HepG2 (cell line): ENCODE data around the gene NSF. TPM values are rescaled to one million over a fixed set of nuclear protein-coding genes. Genes with fewer than 3 reads are reported as not detected.

Experiments used
- DNMT1 ChIP-seq: sonication (generic); formaldehyde crosslinking; IDR thresholded peaks from 2 replicates; pipeline ENCODE4 v1.5.1; 2020; ENCODE audit warnings: mild to moderate bottlenecking, missing genetic modification reagents
- ETV5 ChIP-seq: IDR thresholded peaks from 2 replicates; pipeline ENCODE4 v1.6.1; 2018; ENCODE audit warnings: missing biosample characterization, missing genetic modification reagents, inconsistent platforms, borderline replicate concordance
- FIP1L1 ChIP-seq: fragments of 200-400 bp; formaldehyde crosslinking; IDR thresholded peaks from 2 replicates; pipeline ENCODE4 v1.6.1; 2018; ENCODE audit warnings: low read depth, mild to moderate bottlenecking, low read length, moderate library complexity, borderline replicate concordance; ENCODE audit not compliant: insufficient read depth
- GATAD1 ChIP-seq: IDR thresholded peaks from 2 replicates; pipeline ENCODE4 v1.6.1; 2016; ENCODE audit warnings: missing genetic modification reagents, missing compliant biosample characterization
- GFI1 ChIP-seq: sonication (generic); formaldehyde crosslinking; IDR thresholded peaks from 2 replicates; pipeline ENCODE4 v1.5.0; 2020; ENCODE audit warnings: missing genetic modification reagents, mild to moderate bottlenecking, borderline replicate concordance
- HNF4G ChIP-seq, 2 experiments: sonication (generic) in 1 of 2; formaldehyde crosslinking in 1 of 2; IDR thresholded peaks; 2 replicates each; pipeline versions ENCODE4 v1.4.0 to v1.6.1; 2011 to 2020; ENCODE audit warnings: borderline replicate concordance in 2 of 2, low read depth in 2 of 2, mild to moderate bottlenecking in 2 of 2, low read length in 1 of 2, missing genetic modification reagents in 1 of 2, moderate library complexity in 1 of 2
- KDM5A ChIP-seq: fragments of 200-600 bp; sonication (generic); IDR thresholded peaks from 2 replicates; pipeline ENCODE4 v1.7.0; 2018; ENCODE audit warnings: antibody characterized with exemption, mild to moderate bottlenecking, low read length, borderline replicate concordance
- NFATC3 ChIP-seq: sonication (generic); formaldehyde crosslinking; IDR thresholded peaks from 2 replicates; pipeline ENCODE4 v1.5.1; 2020; ENCODE audit warnings: mild to moderate bottlenecking, missing genetic modification reagents
- RBFOX2 ChIP-seq: fragments of 200-400 bp; formaldehyde crosslinking; IDR thresholded peaks from 2 replicates; pipeline ENCODE4 v1.6.1; 2017; ENCODE audit warnings: low read depth, mild to moderate bottlenecking, low read length
- SMAD9 ChIP-seq: sonication (generic); formaldehyde crosslinking; IDR thresholded peaks from 2 replicates; pipeline ENCODE4 v1.5.1; 2020; ENCODE audit warnings: mild to moderate bottlenecking, missing genetic modification reagents
- SP140L ChIP-seq: sonication (generic); formaldehyde crosslinking; IDR thresholded peaks from 2 replicates; pipeline ENCODE4 v1.4.0; 2020; ENCODE audit warnings: missing genetic modification reagents, borderline replicate concordance
- THYN1 ChIP-seq: sonication (generic); formaldehyde crosslinking; IDR thresholded peaks from 2 replicates; pipeline ENCODE4 v1.8.1; 2023; ENCODE audit warnings: low read depth, mild to moderate bottlenecking, moderate library complexity, missing genetic modification reagents, borderline replicate concordance
- ZFP1 ChIP-seq: IDR thresholded peaks from 2 replicates; pipeline ENCODE4 v1.6.1; 2016
- ZNF17 ChIP-seq: sonication (generic); formaldehyde crosslinking; IDR thresholded peaks from 2 replicates; pipeline ENCODE4 v1.5.0; 2020; ENCODE audit warnings: mild to moderate bottlenecking, missing genetic modification reagents
- ZNF329 ChIP-seq: sonication (generic); formaldehyde crosslinking; IDR thresholded peaks from 2 replicates; pipeline ENCODE4 v1.9.0; 2021; ENCODE audit warnings: low read depth, mild to moderate bottlenecking, missing genetic modification reagents
- ZNF350 ChIP-seq: sonication (generic); formaldehyde crosslinking; IDR thresholded peaks from 2 replicates; pipeline ENCODE4 v1.4.0; 2020; ENCODE audit warnings: mild to moderate bottlenecking, low read depth, missing genetic modification reagents, borderline replicate concordance
- ZNF354B ChIP-seq: sonication (generic); formaldehyde crosslinking; IDR thresholded peaks from 2 replicates; pipeline ENCODE4 v1.8.0; 2022; ENCODE audit warnings: mild to moderate bottlenecking, missing genetic modification reagents
- ZNF629 ChIP-seq: sonication (generic); formaldehyde crosslinking; conservative IDR thresholded peaks from 2 replicates; pipeline ENCODE4 v1.5.0; 2020; ENCODE audit warnings: missing genetic modification reagents
- ZSCAN25 ChIP-seq: sonication (generic); formaldehyde crosslinking; IDR thresholded peaks from 2 replicates; pipeline ENCODE4 v1.8.0; 2022; ENCODE audit warnings: mild to moderate bottlenecking, missing genetic modification reagents
- polyA plus RNA-seq, 8 experiments: library from polyadenylated mRNA; depleted of rRNA in 3 of 8; stranded (reverse) in 7 of 8; unstranded in 1 of 8; fragments of >200 nt; fragmentation: Illumina TruSeq in 4 of 8; extraction: Trizol in 4 of 8; gene quantifications; 2 replicates each; pipeline versions ENCODE4 v1.2.1 to v1.2.3, GENCODE V29; 2011 to 2016; ENCODE audit warnings: low read depth in 4 of 8, missing spikeins in 1 of 8, mixed read lengths in 1 of 8; ENCODE audit not compliant: insufficient read depth in 1 of 8
- total RNA-seq, 5 experiments: library from RNA; depleted of rRNA; stranded (reverse); fragments of >200 nt; fragmentation: Illumina TruSeq; extraction: Trizol; gene quantifications; 2 replicates each; pipeline ENCODE4 v1.2.3, GENCODE V29; 2016; ENCODE audit warnings: low read depth in 1 of 5
- TF ChIP-seq, protein P1 (sequence below): sonication (generic); formaldehyde crosslinking; IDR thresholded peaks from 2 replicates; pipeline ENCODE4 v1.5.0; 2020; ENCODE audit warnings: mild to moderate bottlenecking, missing genetic modification reagents, borderline replicate concordance
- TF ChIP-seq, protein P2 (sequence below): sonication (generic); formaldehyde crosslinking; IDR thresholded peaks from 2 replicates; pipeline ENCODE4 v1.8.1; 2023; ENCODE audit warnings: missing genetic modification reagents, mild to moderate bottlenecking, borderline replicate concordance
- TF ChIP-seq, protein P3 (sequence below): sonication (generic); formaldehyde crosslinking; IDR thresholded peaks from 2 replicates; pipeline ENCODE4 v1.5.0; 2020; ENCODE audit warnings: mild to moderate bottlenecking, missing genetic modification reagents
- TF ChIP-seq, protein P4 (sequence below): sonication (generic); formaldehyde crosslinking; IDR thresholded peaks from 2 replicates; pipeline ENCODE4 v1.8.1; 2022; ENCODE audit warnings: mild to moderate bottlenecking, missing genetic modification reagents

The NSF gene
- total and polyA plus RNA-seq, 2 of the 13 experiments (the other 11 are each of a cell fraction or from before 2014, with no cell fraction given), result 21.9 to 37.8 TPM

DNA sequence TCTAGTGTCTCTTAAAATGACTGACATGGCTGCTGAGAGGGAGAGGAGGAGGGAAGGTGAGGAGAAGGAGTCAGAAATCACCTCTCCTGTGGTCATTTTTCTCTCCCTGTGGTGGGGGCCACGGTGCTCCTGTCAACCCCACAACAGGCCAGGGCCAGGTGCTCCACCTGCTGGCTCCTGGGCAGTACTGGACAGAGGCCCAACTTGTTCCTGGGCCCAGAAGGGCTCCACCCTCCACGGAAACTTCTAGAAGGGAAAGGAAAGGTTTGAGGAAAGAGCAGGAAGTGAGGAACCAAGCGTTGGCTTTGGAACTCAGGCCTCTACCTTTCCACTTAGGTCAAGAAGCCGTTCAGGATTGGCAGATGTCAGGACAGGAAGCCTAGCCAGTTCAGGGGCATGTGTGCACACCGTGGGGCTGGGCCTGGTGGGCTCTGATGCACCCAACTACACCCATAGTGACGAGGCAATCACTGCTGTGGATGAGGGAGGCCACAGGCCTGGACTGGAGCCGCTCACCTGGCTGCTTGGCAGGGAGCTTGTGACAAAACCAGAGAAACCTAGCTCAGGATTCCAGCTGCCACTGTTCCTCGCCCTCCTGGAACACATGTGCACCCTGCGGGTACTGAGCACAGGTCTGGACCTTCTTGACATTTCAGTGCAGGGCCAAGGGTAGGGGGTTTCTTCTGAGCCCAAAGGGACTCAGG is 191.9 kb downstream of the NSF start (continued):
- TF ChIP-seq, protein P1, sequence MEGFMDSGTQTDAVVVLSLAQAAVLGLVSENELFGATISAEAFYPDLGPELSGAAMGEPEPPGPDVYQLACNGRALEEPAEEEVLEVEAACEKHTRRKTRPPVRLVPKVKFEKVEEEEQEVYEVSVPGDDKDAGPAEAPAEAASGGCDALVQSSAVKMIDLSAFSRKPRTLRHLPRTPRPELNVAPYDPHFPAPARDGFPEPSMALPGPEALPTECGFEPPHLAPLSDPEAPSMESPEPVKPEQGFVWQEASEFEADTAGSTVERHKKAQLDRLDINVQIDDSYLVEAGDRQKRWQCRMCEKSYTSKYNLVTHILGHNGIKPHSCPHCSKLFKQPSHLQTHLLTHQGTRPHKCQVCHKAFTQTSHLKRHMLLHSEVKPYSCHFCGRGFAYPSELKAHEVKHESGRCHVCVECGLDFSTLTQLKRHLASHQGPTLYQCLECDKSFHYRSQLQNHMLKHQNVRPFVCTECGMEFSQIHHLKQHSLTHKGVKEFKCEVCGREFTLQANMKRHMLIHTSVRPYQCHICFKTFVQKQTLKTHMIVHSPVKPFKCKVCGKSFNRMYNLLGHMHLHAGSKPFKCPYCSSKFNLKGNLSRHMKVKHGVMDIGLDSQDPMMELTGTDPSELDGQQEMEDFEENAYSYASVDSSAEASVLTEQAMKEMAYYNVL (CRISPR knock-in tag), result no peak
- no peak for TF ChIP-seq ZNF354B
- TF ChIP-seq NFATC3, result no peak
- no peak for TF ChIP-seq HNF4G (IDR thresholded peaks at IDR 0.05; ENCODE audit: borderline replicate concordance, low read depth, low read length)
- TF ChIP-seq HNF4G (CRISPR knock-in tag; IDR thresholded peaks at IDR 0.05; ENCODE audit: borderline replicate concordance, low read depth), result no peak
- no peak for TF ChIP-seq ZSCAN25 (CRISPR knock-in tag)
- TF ChIP-seq DNMT1 (CRISPR knock-in tag), result no peak
- TF ChIP-seq ETV5 (CRISPR knock-in tag), result no peak; the same call in 1 of the 2 replicates
- TF ChIP-seq GATAD1, result no peak
- TF ChIP-seq, protein P2, sequence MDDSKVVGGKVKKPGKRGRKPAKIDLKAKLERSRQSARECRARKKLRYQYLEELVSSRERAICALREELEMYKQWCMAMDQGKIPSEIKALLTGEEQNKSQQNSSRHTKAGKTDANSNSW, result peak; percentile 63; the same call in 1 of the 2 replicates
- peak; percentile 79; the same call in 1 of the 2 replicates for TF ChIP-seq SMAD9 (CRISPR knock-in tag)
- TF ChIP-seq, protein P3, sequence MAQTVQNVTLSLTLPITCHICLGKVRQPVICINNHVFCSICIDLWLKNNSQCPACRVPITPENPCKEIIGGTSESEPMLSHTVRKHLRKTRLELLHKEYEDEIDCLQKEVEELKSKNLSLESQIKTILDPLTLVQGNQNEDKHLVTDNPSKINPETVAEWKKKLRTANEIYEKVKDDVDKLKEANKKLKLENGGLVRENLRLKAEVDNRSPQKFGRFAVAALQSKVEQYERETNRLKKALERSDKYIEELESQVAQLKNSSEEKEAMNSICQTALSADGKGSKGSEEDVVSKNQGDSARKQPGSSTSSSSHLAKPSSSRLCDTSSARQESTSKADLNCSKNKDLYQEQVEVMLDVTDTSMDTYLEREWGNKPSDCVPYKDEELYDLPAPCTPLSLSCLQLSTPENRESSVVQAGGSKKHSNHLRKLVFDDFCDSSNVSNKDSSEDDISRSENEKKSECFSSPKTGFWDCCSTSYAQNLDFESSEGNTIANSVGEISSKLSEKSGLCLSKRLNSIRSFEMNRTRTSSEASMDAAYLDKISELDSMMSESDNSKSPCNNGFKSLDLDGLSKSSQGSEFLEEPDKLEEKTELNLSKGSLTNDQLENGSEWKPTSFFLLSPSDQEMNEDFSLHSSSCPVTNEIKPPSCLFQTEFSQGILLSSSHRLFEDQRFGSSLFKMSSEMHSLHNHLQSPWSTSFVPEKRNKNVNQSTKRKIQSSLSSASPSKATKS (CRISPR knock-in tag), result no peak
- peak; percentile 64 for TF ChIP-seq ZNF350 (CRISPR knock-in tag)
- no peak for TF ChIP-seq THYN1 (CRISPR knock-in tag)
- TF ChIP-seq SP140L (CRISPR knock-in tag), result no peak
- TF ChIP-seq ZFP1 (CRISPR knock-in tag), result no peak
- no peak for TF ChIP-seq KDM5A
- TF ChIP-seq ZNF329, result no peak; the same call in 1 of the 2 replicates
- no peak for TF ChIP-seq FIP1L1
- TF ChIP-seq ZNF17 (CRISPR knock-in tag), result no peak
- no peak for TF ChIP-seq GFI1 (CRISPR knock-in tag)
- TF ChIP-seq, protein P4, sequence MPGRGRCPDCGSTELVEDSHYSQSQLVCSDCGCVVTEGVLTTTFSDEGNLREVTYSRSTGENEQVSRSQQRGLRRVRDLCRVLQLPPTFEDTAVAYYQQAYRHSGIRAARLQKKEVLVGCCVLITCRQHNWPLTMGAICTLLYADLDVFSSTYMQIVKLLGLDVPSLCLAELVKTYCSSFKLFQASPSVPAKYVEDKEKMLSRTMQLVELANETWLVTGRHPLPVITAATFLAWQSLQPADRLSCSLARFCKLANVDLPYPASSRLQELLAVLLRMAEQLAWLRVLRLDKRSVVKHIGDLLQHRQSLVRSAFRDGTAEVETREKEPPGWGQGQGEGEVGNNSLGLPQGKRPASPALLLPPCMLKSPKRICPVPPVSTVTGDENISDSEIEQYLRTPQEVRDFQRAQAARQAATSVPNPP, result no peak
- TF ChIP-seq RBFOX2, result no peak
- TF ChIP-seq ZNF629 (CRISPR knock-in tag), result no peak
